OCI-LY7 (cell line): ENCODE results near the gene IGF2BP2. TPM values are rescaled to one million over a fixed set of nuclear protein-coding genes. Genes with fewer than 3 reads are reported as not detected.
"Not testable (repeated sequence)": the region's sequence is repeated elsewhere in the genome, so short reads cannot be mapped to it uniquely, and the experiment has no call there.

ENCODE experiments used
- BruUV-seq: library from RNA; stranded (reverse); fragments of 400-500 nt; replicated peaks from 2 replicates; lab custom pipeline; 2021; lab: Mats Ljungman, UMichigan
- CTCF ChIA-PET: fragments of 300-600 bp; sonication (Branson Sonifier 250); formaldehyde crosslinking; loops from one replicate; lab custom pipeline; 2022; ENCODE audit warnings: antibody characterized with exemption; ENCODE audit not compliant: unreplicated experiment; lab: Charles Lee
- POLR2A ChIA-PET: fragments of 300-600 bp; sonication (Branson Sonifier 250); formaldehyde crosslinking; loops from one replicate; lab custom pipeline; 2022; ENCODE audit warnings: antibody characterized with exemption; lab: Charles Lee
- DNase-seq: peaks from one replicate; pipeline ENCODE4 v3.0.0-alpha.2; 2015; ENCODE audit warnings: low spot score
- H2AFZ ChIP-seq: fragments of 200-600 bp; sonication (generic), shearing (Covaris generic); 2 replicates; pipeline ENCODE4 v1.6.1; 2014; ENCODE audit warnings: mild to moderate bottlenecking, antibody characterized with exemption, low read length, moderate library complexity
- H3K27ac ChIP-seq: fragments of 200-600 bp; sonication (generic); 2 replicates; pipeline ENCODE4 v1.5.1; 2014; ENCODE audit warnings: mixed run types, low read depth, mild to moderate bottlenecking, moderate library complexity, low read length, inconsistent platforms; ENCODE audit not compliant: poor library complexity, severe bottlenecking
- H3K36me3 ChIP-seq: fragments of 200-600 bp; sonication (generic); 2 replicates; pipeline ENCODE4 v1.6.1; 2014; ENCODE audit warnings: mild to moderate bottlenecking, antibody characterized with exemption, low read length, moderate library complexity, mixed read lengths; ENCODE audit not compliant: insufficient read depth
- H3K4me1 ChIP-seq: fragments of 200-600 bp; sonication (generic); 2 replicates; pipeline ENCODE4 v1.5.1; 2014; ENCODE audit warnings: mild to moderate bottlenecking, low read length; ENCODE audit not compliant: insufficient read depth, poor library complexity, severe bottlenecking
- H3K4me2 ChIP-seq: fragments of 200-600 bp; sonication (generic); 2 replicates; pipeline ENCODE4 v1.6.1; 2014; ENCODE audit warnings: mild to moderate bottlenecking, low read length
- H3K4me3 ChIP-seq: fragments of 200-600 bp; sonication (generic); 2 replicates; pipeline ENCODE4 v1.5.1; 2014; ENCODE audit warnings: mild to moderate bottlenecking, low read depth, low read length; ENCODE audit not compliant: poor library complexity, severe bottlenecking
- H3K79me2 ChIP-seq: fragments of 200-600 bp; sonication (generic); 2 replicates; pipeline ENCODE4 v1.6.1; 2016; ENCODE audit warnings: low read depth, mild to moderate bottlenecking, low read length, moderate library complexity, mixed read lengths; ENCODE audit not compliant: insufficient read depth
- H3K9me2 ChIP-seq: fragments of 200-600 bp; sonication (generic); 2 replicates; pipeline ENCODE4 v1.6.1; 2016; ENCODE audit warnings: mild to moderate bottlenecking, low read length, mixed read lengths; ENCODE audit not compliant: insufficient read depth
- H3K9me3 ChIP-seq: fragments of 200-600 bp; sonication (generic); 2 replicates; pipeline ENCODE4 v1.6.1; 2014; ENCODE audit warnings: mild to moderate bottlenecking, mixed run types, low read length, mixed read lengths
- H4K20me1 ChIP-seq: fragments of 200-600 bp; sonication (generic); 2 replicates; pipeline ENCODE4 v1.6.1; 2014; ENCODE audit warnings: mild to moderate bottlenecking, antibody characterized with exemption, low read length, moderate library complexity, mixed read lengths; ENCODE audit not compliant: insufficient read depth
- CTCF ChIP-seq: fragments of 200-600 bp; sonication (generic); conservative IDR thresholded peaks from 2 replicates; pipeline ENCODE4 v1.5.1; 2014; ENCODE audit warnings: mild to moderate bottlenecking, antibody characterized with exemption, low read length, moderate library complexity, mixed read lengths
- EZH2phosphoT487 ChIP-seq: fragments of 200-600 bp; sonication (generic); IDR thresholded peaks from 2 replicates; pipeline ENCODE4 v1.6.1; 2018; ENCODE audit warnings: low read depth, borderline replicate concordance, mild to moderate bottlenecking, mixed run types, antibody characterized with exemption, low read length, moderate library complexity, mixed read lengths
- intact Hi-C: fragments of 100-400 bp; cut with micrococcal nuclease; formaldehyde crosslinking; loops from one replicate; pipeline ENCODE4 v1.10.0; 2022; ENCODE audit not compliant: unreplicated experiment
- total RNA-seq, 2 experiments: library from RNA; depleted of rRNA in 1 of 2; stranded (reverse); fragments of >200 nt in 1 of 2; shearing (Covaris generic) in 1 of 2; gene quantifications; 2 replicates each; pipeline ENCODE4 v1.2.3, GENCODE V29; 2014 to 2022

IGF2BP2 gene
- total RNA-seq, 2 experiments from 2014 or later = not detected

GRCh38 chr3:185699927-185700326 lies 124.9 kb downstream of the IGF2BP2 start:
- intact Hi-C loops = no loop called here

GRCh38 chr3:185697228-185697627 lies 127.6 kb downstream of the IGF2BP2 start:
- H3K27ac ChIP-seq, H3K36me3 ChIP-seq, BruUV-seq, H3K4me3 ChIP-seq, POLR2A ChIA-PET, DNase-seq, H4K20me1 ChIP-seq, H3K79me2 ChIP-seq, H3K9me3 ChIP-seq, H3K4me2 ChIP-seq, intact Hi-C loops, CTCF ChIA-PET, H3K4me1 ChIP-seq, H2AFZ ChIP-seq, H3K9me2 ChIP-seq: not testable (repeated sequence)

More at GRCh38 chr3:185699927-185700326, 124.9 kb downstream of the IGF2BP2 start:
- no peak for DNase-seq
- no peaks in the 10 kb centered on the region for H3K4me1 ChIP-seq
- no peak overlapping the region for H3K4me3 ChIP-seq
- POLR2A ChIA-PET = no interaction called here
- TF ChIP-seq EZH2phosphoT487 = no peak
- TF ChIP-seq CTCF = no peak
- H4K20me1 ChIP-seq = no peaks in the 10 kb centered on the region
- no peak overlapping the region for H3K27ac ChIP-seq
- H3K9me3 ChIP-seq = no peaks in the 10 kb centered on the region
- no peak overlapping the region for H2AFZ ChIP-seq
- H3K79me2 ChIP-seq = no peaks in the 10 kb centered on the region
- no peak overlapping the region for H3K4me2 ChIP-seq
- H3K36me3 ChIP-seq = no peaks in the 10 kb centered on the region
- CTCF ChIA-PET = no interaction called here
- no TSS peak for BruUV-seq
- H3K9me2 ChIP-seq = no peaks in the 10 kb centered on the region

GRCh38 chr3:185696039-185696438 lies 128.8 kb downstream of the IGF2BP2 start:
- Histone ChIP-seq H3K79me2 (no peaks in the 10 kb centered on the region), H3K27ac (no peak overlapping the region), H3K4me1 (no peaks in the 10 kb centered on the region), H3K4me3 (no peak overlapping the region), H3K4me2 (no peak overlapping the region), H3K9me3 (no peaks in the 10 kb centered on the region), H3K9me2 (no peaks in the 10 kb centered on the region), H4K20me1 (no peaks in the 10 kb centered on the region), H3K36me3 (no peaks in the 10 kb centered on the region), H2AFZ (no peak overlapping the region)
- TF ChIP-seq CTCF (no peak), EZH2phosphoT487 (no peak)
- intact Hi-C loops = no loop called here
- ChIA-PET CTCF (interaction anchor here (0.9 kb wide), 1 partner anchor 19 kb away, joined by 3 read pairs; no protein-coding TSS in a partner anchor), POLR2A (no interaction called here)
- DNase-seq = no peak
- BruUV-seq = no TSS peak
